GM12878 (cell line): ENCODE results near the gene GSX1. TPM values are rescaled to one million over a fixed set of nuclear protein-coding genes. Genes with fewer than 3 reads are reported as not detected.

Experiments used
- BHLHE40 ChIP-seq, 2 experiments: fragments of 450-650 bp in 1 of 2; IDR thresholded peaks; 2 replicates each; pipeline ENCODE4 v1.6.1; 2011 to 2017; ENCODE audit warnings: low read depth in 2 of 2, borderline replicate concordance in 1 of 2, improper control_type of control experiment in 1 of 2, low read length in 1 of 2, mild to moderate bottlenecking in 1 of 2
- EP300 ChIP-seq, 2 experiments: fragments of 150-350 bp in 1 of 2; IDR thresholded peaks; 2 replicates each; pipeline ENCODE4 v1.6.1; 2011 to 2012; ENCODE audit warnings: low read depth in 2 of 2, low read length in 2 of 2, borderline replicate concordance in 1 of 2, improper control_type of control experiment in 1 of 2, inconsistent platforms in 1 of 2; ENCODE audit not compliant: control insufficient read depth in 1 of 2
- GATAD2B ChIP-seq: fragments of 450-650 bp; conservative IDR thresholded peaks from 2 replicates; pipeline ENCODE4 v1.6.1; 2017; ENCODE audit warnings: low read depth, mild to moderate bottlenecking, moderate library complexity
- PAX5 ChIP-seq: IDR thresholded peaks from 2 replicates; pipeline ENCODE4 v1.6.1; 2011; ENCODE audit warnings: low read depth, low read length, borderline replicate concordance
- POLR2A ChIP-seq: IDR thresholded peaks from 2 replicates; pipeline ENCODE4 v1.6.1; 2011; ENCODE audit warnings: low read depth, mild to moderate bottlenecking, low read length
- SPI1 ChIP-seq: IDR thresholded peaks from 2 replicates; pipeline ENCODE4 v1.6.1; 2011; ENCODE audit warnings: low read depth, mild to moderate bottlenecking, low read length, moderate library complexity, borderline replicate concordance; ENCODE audit not compliant: insufficient read depth
- SREBF2 ChIP-seq: IDR thresholded peaks from 2 replicates; pipeline ENCODE4 v1.6.1; 2012; ENCODE audit warnings: mild to moderate bottlenecking, low read length
- TCF3 ChIP-seq: IDR thresholded peaks from 2 replicates; pipeline ENCODE4 v1.6.1; 2012; ENCODE audit warnings: low read depth, mild to moderate bottlenecking, low read length, borderline replicate concordance; ENCODE audit not compliant: insufficient read depth
- polyA plus RNA-seq, 11 experiments: library from polyadenylated mRNA; depleted of rRNA in 4 of 11; unstranded in 6 of 11; stranded (reverse) in 5 of 11; fragments of >200 nt; fragmentation: Nextera tagmentation in 4 of 11; fragmentation: Illumina TruSeq in 1 of 11; extraction: Ambion mirVana in 4 of 11; extraction: Trizol in 1 of 11; gene quantifications; 1 replicate in 1 of 11; 2 replicates in 10 of 11; pipeline versions ENCODE4 v1.2.1 to v1.2.3, GENCODE V29; 2011 to 2016; ENCODE audit warnings: inconsistent platforms in 2 of 11, missing spikeins in 2 of 11, low read depth in 1 of 11
- total RNA-seq, 4 experiments: library from RNA; depleted of rRNA in 3 of 4; stranded (reverse); fragments of >200 nt in 3 of 4; fragmentation: Illumina TruSeq in 1 of 4; extraction: Trizol in 1 of 4; gene quantifications; 2 replicates each; pipeline versions ENCODE4 v1.2.1 to v1.2.3, GENCODE V29; 2013 to 2021
- TF ChIP-seq, protein P1 (sequence below): IDR thresholded peaks from 2 replicates; pipeline ENCODE4 v1.6.1; 2012; ENCODE audit warnings: low read depth, low read length, improper control_type of control experiment
- TF ChIP-seq, protein P2 (sequence below): fragments of 450-650 bp; IDR thresholded peaks from 2 replicates; pipeline ENCODE4 v1.6.1; 2016; ENCODE audit warnings: mild to moderate bottlenecking, moderate library complexity, borderline replicate concordance
- TF ChIP-seq, protein P3 (sequence below): IDR thresholded peaks from 2 replicates; pipeline ENCODE4 v1.6.1; 2011; ENCODE audit warnings: mild to moderate bottlenecking, low read depth, low read length, moderate library complexity; ENCODE audit not compliant: insufficient replicate concordance
- TF ChIP-seq, protein P4 (sequence below): fragments of 450-650 bp; IDR thresholded peaks from 2 replicates; pipeline ENCODE4 v1.6.1; 2018; ENCODE audit warnings: mild to moderate bottlenecking, low read depth, moderate library complexity; ENCODE audit not compliant: partially characterized antibody

The GSX1 gene
- total and polyA plus RNA-seq, 10 of the 15 experiments (the other 5 are each of a cell fraction or from before 2014, with no cell fraction given), result not detected

DNA sequence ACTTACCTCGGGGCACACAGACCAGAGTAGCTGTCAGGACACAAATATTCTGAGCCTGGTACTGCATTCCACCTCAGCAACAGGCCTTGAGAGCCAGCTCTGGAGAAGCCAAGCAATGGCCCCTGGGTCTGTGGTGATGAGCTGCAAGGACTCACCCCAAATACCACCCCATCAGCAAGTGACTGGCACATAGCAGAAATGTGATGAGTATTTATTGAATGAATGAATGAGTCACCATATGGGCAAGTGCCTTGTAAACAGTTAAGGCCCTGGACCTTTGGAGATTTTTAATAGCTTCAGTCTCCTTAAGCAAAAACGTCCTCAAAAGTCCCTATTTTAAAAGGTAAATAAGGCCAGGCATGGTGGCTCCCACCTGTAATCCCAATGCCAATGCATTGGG lies 18.2 kb downstream of the GSX1 start (continued):
- TF ChIP-seq, protein P1, sequence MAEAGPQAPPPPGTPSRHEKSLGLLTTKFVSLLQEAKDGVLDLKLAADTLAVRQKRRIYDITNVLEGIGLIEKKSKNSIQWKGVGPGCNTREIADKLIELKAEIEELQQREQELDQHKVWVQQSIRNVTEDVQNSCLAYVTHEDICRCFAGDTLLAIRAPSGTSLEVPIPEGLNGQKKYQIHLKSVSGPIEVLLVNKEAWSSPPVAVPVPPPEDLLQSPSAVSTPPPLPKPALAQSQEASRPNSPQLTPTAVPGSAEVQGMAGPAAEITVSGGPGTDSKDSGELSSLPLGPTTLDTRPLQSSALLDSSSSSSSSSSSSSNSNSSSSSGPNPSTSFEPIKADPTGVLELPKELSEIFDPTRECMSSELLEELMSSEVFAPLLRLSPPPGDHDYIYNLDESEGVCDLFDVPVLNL, result no peak
- TF ChIP-seq, protein P2, sequence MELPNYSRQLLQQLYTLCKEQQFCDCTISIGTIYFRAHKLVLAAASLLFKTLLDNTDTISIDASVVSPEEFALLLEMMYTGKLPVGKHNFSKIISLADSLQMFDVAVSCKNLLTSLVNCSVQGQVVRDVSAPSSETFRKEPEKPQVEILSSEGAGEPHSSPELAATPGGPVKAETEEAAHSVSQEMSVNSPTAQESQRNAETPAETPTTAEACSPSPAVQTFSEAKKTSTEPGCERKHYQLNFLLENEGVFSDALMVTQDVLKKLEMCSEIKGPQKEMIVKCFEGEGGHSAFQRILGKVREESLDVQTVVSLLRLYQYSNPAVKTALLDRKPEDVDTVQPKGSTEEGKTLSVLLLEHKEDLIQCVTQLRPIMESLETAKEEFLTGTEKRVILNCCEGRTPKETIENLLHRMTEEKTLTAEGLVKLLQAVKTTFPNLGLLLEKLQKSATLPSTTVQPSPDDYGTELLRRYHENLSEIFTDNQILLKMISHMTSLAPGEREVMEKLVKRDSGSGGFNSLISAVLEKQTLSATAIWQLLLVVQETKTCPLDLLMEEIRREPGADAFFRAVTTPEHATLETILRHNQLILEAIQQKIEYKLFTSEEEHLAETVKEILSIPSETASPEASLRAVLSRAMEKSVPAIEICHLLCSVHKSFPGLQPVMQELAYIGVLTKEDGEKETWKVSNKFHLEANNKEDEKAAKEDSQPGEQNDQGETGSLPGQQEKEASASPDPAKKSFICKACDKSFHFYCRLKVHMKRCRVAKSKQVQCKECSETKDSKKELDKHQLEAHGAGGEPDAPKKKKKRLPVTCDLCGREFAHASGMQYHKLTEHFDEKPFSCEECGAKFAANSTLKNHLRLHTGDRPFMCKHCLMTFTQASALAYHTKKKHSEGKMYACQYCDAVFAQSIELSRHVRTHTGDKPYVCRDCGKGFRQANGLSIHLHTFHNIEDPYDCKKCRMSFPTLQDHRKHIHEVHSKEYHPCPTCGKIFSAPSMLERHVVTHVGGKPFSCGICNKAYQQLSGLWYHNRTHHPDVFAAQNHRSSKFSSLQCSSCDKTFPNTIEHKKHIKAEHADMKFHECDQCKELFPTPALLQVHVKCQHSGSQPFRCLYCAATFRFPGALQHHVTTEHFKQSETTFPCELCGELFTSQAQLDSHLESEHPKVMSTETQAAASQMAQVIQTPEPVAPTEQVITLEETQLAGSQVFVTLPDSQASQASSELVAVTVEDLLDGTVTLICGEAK, result no peak
- no peak for TF ChIP-seq BHLHE40 (IDR thresholded peaks at IDR 0.05; ENCODE audit: borderline replicate concordance in 1 of 2, low read depth in 2 of 2, low read length in 1 of 2)
- TF ChIP-seq GATAD2B, result no peak
- TF ChIP-seq TCF3, result no peak
- no peak for TF ChIP-seq SREBF2
- TF ChIP-seq POLR2A, result no peak
- no peak for TF ChIP-seq PAX5
- TF ChIP-seq EP300 (IDR thresholded peaks at IDR 0.05; ENCODE audit: borderline replicate concordance in 1 of 2, control insufficient read depth in 1 of 2, low read depth in 2 of 2, low read length in 2 of 2), result no peak
- TF ChIP-seq, protein P3, sequence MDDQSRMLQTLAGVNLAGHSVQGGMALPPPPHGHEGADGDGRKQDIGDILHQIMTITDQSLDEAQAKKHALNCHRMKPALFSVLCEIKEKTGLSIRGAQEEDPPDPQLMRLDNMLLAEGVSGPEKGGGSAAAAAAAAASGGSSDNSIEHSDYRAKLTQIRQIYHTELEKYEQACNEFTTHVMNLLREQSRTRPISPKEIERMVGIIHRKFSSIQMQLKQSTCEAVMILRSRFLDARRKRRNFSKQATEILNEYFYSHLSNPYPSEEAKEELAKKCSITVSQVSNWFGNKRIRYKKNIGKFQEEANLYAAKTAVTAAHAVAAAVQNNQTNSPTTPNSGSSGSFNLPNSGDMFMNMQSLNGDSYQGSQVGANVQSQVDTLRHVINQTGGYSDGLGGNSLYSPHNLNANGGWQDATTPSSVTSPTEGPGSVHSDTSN, result no peak
- TF ChIP-seq, protein P4, sequence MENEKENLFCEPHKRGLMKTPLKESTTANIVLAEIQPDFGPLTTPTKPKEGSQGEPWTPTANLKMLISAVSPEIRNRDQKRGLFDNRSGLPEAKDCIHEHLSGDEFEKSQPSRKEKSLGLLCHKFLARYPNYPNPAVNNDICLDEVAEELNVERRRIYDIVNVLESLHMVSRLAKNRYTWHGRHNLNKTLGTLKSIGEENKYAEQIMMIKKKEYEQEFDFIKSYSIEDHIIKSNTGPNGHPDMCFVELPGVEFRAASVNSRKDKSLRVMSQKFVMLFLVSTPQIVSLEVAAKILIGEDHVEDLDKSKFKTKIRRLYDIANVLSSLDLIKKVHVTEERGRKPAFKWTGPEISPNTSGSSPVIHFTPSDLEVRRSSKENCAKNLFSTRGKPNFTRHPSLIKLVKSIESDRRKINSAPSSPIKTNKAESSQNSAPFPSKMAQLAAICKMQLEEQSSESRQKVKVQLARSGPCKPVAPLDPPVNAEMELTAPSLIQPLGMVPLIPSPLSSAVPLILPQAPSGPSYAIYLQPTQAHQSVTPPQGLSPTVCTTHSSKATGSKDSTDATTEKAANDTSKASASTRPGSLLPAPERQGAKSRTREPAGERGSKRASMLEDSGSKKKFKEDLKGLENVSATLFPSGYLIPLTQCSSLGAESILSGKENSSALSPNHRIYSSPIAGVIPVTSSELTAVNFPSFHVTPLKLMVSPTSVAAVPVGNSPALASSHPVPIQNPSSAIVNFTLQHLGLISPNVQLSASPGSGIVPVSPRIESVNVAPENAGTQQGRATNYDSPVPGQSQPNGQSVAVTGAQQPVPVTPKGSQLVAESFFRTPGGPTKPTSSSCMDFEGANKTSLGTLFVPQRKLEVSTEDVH, result no peak
- TF ChIP-seq SPI1, result no peak
- TF ChIP-seq, all 136 proteins: peak for 0
